ENCODE measurements around the gene ELF1.
"Not testable (repeated sequence)": the region's sequence is repeated elsewhere in the genome, so short reads cannot be mapped to it uniquely, and the experiment has no call there.

The ELF1 gene

DNA sequence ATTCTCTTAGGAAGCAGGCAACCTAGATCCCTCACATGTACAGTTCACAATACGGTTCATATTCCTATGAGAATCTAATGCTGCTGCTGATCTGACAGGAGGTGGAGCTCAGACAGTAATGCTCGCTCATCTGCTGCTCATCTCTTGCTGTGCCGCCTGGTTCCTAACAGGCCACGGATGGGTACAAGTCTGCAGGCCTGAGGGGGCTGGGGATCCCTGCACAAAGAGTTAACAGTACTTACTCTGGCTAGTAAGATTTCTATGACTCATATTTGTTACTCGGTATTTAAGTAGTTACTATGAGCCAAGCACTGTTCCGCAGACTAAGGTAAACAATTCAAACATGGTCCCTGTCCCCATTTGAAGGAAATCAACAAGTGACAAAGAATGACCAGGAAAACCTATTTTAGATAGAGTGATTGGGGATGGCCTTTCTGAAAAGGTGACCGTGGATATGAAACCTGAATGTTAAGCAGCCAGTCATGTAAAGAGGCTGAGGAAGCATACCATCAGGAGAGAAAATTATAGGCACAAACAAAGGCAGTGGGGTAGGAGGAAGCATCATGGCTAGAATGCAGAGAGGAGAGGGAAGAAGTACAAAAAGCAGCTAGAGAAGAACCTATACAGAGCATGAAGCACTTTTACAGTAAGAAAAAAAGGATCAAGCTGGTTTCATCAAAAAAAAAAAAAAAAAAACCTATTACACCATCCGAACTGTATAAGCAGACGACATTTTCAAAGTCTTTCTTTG lies 21.6 kb upstream of the ELF1 start:
- Histone ChIP-seq H3K27ac (ENCODE audit: low read depth, low read length) (peak overlapping the region; percentile 51; the same call in 1 of the 2 replicates), H3K4me3 (ENCODE audit: insufficient read depth, low read length, poor library complexity, severe bottlenecking) (no peak overlapping the region), H4K20me1 (ENCODE audit: low read depth, low read length) (no peaks in the 10 kb centered on the region), H3K9ac (ENCODE audit: low read length) (no peak overlapping the region), H3K79me2 (ENCODE audit: insufficient read depth, low read length) (peaks cover 59% of the 10 kb centered on the region), H3F3A (ENCODE audit: insufficient read depth) (peaks cover 9% of the 10 kb centered on the region; the same call in 1 of the 2 replicates), H2AFZ (ENCODE audit: low read depth, low read length, severe bottlenecking) (no peak overlapping the region), H3K9me2 (replicated peaks; ENCODE audit: insufficient read depth, low read length) (no peaks in the 10 kb centered on the region), H3K27me3 (ENCODE audit: low read length) (no peaks in the 10 kb centered on the region), H3K4me2 (ENCODE audit: low read depth, low read length, poor library complexity, severe bottlenecking) (no peak overlapping the region), H3K36me3 (ENCODE audit: low read length) (no peaks in the 10 kb centered on the region), H3K9me3 (ENCODE audit: insufficient read depth, low read length) (no peaks in the 10 kb centered on the region)
- TF ChIP-seq, protein P1, sequence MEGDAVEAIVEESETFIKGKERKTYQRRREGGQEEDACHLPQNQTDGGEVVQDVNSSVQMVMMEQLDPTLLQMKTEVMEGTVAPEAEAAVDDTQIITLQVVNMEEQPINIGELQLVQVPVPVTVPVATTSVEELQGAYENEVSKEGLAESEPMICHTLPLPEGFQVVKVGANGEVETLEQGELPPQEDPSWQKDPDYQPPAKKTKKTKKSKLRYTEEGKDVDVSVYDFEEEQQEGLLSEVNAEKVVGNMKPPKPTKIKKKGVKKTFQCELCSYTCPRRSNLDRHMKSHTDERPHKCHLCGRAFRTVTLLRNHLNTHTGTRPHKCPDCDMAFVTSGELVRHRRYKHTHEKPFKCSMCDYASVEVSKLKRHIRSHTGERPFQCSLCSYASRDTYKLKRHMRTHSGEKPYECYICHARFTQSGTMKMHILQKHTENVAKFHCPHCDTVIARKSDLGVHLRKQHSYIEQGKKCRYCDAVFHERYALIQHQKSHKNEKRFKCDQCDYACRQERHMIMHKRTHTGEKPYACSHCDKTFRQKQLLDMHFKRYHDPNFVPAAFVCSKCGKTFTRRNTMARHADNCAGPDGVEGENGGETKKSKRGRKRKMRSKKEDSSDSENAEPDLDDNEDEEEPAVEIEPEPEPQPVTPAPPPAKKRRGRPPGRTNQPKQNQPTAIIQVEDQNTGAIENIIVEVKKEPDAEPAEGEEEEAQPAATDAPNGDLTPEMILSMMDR (IDR thresholded peaks at IDR 0.05; ENCODE audit: insufficient read depth, low read length, poor library complexity, severe bottlenecking), result no peak
- no peak for TF ChIP-seq EZH2phosphoT487 (conservative IDR thresholded peaks at IDR 0.05; ENCODE audit: low read length)

DNA sequence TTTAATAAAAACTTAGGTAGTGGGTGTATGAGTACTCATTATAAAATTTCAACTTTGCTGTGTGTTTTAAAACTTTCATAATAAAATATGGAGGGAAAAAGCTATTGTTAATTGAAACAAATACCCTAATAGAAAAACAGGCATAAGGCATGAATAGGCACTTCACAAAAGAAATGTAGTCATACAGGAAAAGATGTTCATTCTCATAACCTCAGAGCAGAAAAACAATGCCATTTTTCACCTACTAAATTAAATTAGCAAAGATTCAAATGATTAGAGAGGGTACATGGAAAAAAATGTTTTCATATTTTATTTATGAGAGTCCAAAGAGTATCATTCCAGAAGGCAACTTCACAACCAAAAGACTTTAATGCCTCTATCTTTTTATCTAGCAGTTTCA lies 20.6 kb upstream of the ELF1 start:
- H3K79me2 ChIP-seq (ENCODE audit: insufficient read depth, low read length), result peaks cover 69% of the 10 kb centered on the region
- H3K36me3 ChIP-seq (ENCODE audit: low read length), result no peaks in the 10 kb centered on the region
- no peaks in the 10 kb centered on the region for H3K9me2 ChIP-seq (replicated peaks; ENCODE audit: insufficient read depth, low read length)
- peaks cover 9% of the 10 kb centered on the region; the same call in 1 of the 2 replicates for H3F3A ChIP-seq (ENCODE audit: insufficient read depth)
- H3K27ac ChIP-seq (ENCODE audit: low read depth, low read length), result no peak overlapping the region
- no peaks in the 10 kb centered on the region for H4K20me1 ChIP-seq (ENCODE audit: low read depth, low read length)
- TF ChIP-seq EZH2phosphoT487 (conservative IDR thresholded peaks at IDR 0.05; ENCODE audit: low read length), result no peak
- TF ChIP-seq, protein P1 (IDR thresholded peaks at IDR 0.05; ENCODE audit: insufficient read depth, low read length, poor library complexity, severe bottlenecking), result no peak
- no peak overlapping the region for H2AFZ ChIP-seq (ENCODE audit: low read depth, low read length, severe bottlenecking)
- no peaks in the 10 kb centered on the region for H3K9me3 ChIP-seq (ENCODE audit: insufficient read depth, low read length)
- no peaks in the 10 kb centered on the region for H3K27me3 ChIP-seq (ENCODE audit: low read length)
- no peak overlapping the region for H3K4me3 ChIP-seq (ENCODE audit: insufficient read depth, low read length, poor library complexity, severe bottlenecking)
- no peak overlapping the region for H3K9ac ChIP-seq (ENCODE audit: low read length)
- H3K4me2 ChIP-seq (ENCODE audit: low read depth, low read length, poor library complexity, severe bottlenecking), result no peak overlapping the region

DNA sequence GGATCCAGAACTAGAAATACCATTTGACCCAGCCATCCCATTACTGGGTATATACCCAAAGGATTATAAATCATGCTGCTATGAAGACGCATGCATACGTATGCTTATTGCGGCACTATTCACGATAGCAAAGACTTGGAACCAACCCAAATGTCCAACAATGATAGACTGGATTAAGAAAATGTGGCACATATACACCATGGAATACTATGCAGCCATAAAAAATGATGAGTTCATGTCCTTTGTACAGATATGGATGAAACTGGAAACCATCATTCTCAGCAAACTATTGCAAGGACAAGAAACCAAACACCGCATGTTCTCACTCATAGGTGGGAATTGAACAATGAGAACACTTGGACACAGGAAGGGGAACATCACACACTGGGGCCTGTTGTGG lies 17.4 kb upstream of the ELF1 start:
- H3K9me3 ChIP-seq (ENCODE audit: insufficient read depth, low read length); H3K27ac ChIP-seq (ENCODE audit: low read depth, low read length); H3K4me3 ChIP-seq (ENCODE audit: insufficient read depth, low read length, poor library complexity, severe bottlenecking); H3K27me3 ChIP-seq (ENCODE audit: low read length); H2AFZ ChIP-seq (ENCODE audit: low read depth, low read length, severe bottlenecking); H3K4me2 ChIP-seq (ENCODE audit: low read depth, low read length, poor library complexity, severe bottlenecking); H3K9ac ChIP-seq (ENCODE audit: low read length); H4K20me1 ChIP-seq (ENCODE audit: low read depth, low read length); H3F3A ChIP-seq (ENCODE audit: insufficient read depth); H3K9me2 ChIP-seq (replicated peaks; ENCODE audit: insufficient read depth, low read length); H3K36me3 ChIP-seq (ENCODE audit: low read length): not testable (repeated sequence)
- H3K79me2 ChIP-seq (ENCODE audit: insufficient read depth, low read length), result peaks cover 91% of the 10 kb centered on the region

DNA sequence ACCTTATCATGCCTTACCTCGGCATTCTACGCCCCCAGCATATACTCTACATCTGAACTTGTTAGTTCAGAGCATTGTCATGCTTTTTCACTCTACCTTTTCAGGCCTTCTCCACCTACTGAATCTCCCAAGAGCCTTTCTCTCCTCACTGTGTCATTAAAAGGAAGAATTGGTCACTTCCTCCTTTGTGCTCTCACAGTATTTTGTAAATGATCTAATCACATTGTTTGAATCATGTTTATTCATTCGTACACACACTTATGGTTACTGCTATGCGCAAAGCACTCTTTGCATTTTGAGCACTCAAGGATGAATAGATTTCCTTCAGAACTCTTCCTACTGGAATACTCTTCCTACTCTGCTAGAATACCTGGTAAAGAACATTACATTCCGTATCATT lies 15.8 kb upstream of the ELF1 start:
- no peaks in the 10 kb centered on the region for H4K20me1 ChIP-seq (ENCODE audit: low read depth, low read length)
- H3K79me2 ChIP-seq (ENCODE audit: insufficient read depth, low read length), result peaks cover 91% of the 10 kb centered on the region
- H3K9me3 ChIP-seq (ENCODE audit: insufficient read depth, low read length), result no peaks in the 10 kb centered on the region
- no peak overlapping the region for H2AFZ ChIP-seq (ENCODE audit: low read depth, low read length, severe bottlenecking)
- 0 out of 2 replicates have a peak, but pooled peaks cover 2% of the 10 kb centered on the region for H3F3A ChIP-seq (ENCODE audit: insufficient read depth)
- H3K9me2 ChIP-seq (replicated peaks; ENCODE audit: insufficient read depth, low read length), result no peaks in the 10 kb centered on the region
- no peak overlapping the region for H3K4me2 ChIP-seq (ENCODE audit: low read depth, low read length, poor library complexity, severe bottlenecking)
- no peaks in the 10 kb centered on the region for H3K36me3 ChIP-seq (ENCODE audit: low read length)
- H3K4me3 ChIP-seq (ENCODE audit: insufficient read depth, low read length, poor library complexity, severe bottlenecking), result no peak overlapping the region
- no peak overlapping the region for H3K27ac ChIP-seq (ENCODE audit: low read depth, low read length)
- TF ChIP-seq EZH2phosphoT487 (conservative IDR thresholded peaks at IDR 0.05; ENCODE audit: low read length), result no peak
- TF ChIP-seq, protein P1 (IDR thresholded peaks at IDR 0.05; ENCODE audit: insufficient read depth, low read length, poor library complexity, severe bottlenecking), result no peak
- H3K27me3 ChIP-seq (ENCODE audit: low read length), result no peaks in the 10 kb centered on the region
- H3K9ac ChIP-seq (ENCODE audit: low read length), result no peak overlapping the region

All from SU-DHL-6 (cell line).